A549 (cell line): ENCODE data around the gene ABLIM1. TPM values are rescaled to one million over a fixed set of nuclear protein-coding genes. Genes with fewer than 3 reads are reported as not detected.

ENCODE experiments used
- ATAC-seq, 2 experiments: fragments of 200-7000 bp in 1 of 2; fragments of >200 bp in 1 of 2; cut with Nextera tagmentation in 1 of 2; cut with Tn5 transposase in 1 of 2; 3 replicates each; pipeline versions ENCODE4 v1.8.0 to v1.9.1; 2018 to 2020; ENCODE audit warnings: mild to moderate bottlenecking in 1 of 2, moderate library complexity in 1 of 2
- CTCF ChIA-PET: fragments of 300-600 bp; sonication (Branson Sonifier 250); formaldehyde crosslinking; extraction: SDS; loops from one replicate; lab custom pipeline; 2021; ENCODE audit warnings: antibody characterized with exemption, inconsistent platforms; lab: Yijun Ruan, JAX
- POLR2A ChIA-PET: fragments of 350-600 bp; formaldehyde crosslinking; extraction: SDS; loops from one replicate; lab custom pipeline; 2021; ENCODE audit warnings: antibody characterized with exemption, inconsistent platforms; lab: Yijun Ruan, JAX
- DNase-seq, 2 experiments: peaks; one replicate each; pipeline versions ENCODE4 v3.0.0 to v3.0.0-alpha.2; 2011 to 2016; ENCODE audit warnings: low read depth in 1 of 2, low spot score in 1 of 2
- FAIRE-seq: peaks from 2 replicates; lab custom pipeline; 2011; peaks lifted over from hg19 to GRCh38; lab: Jason Lieb, UNC
- H3K27ac ChIP-seq, 2 experiments: fragments of >200 bp; sonication (Bioruptor Twin); formaldehyde crosslinking; 3 replicates each; pipeline ENCODE4 v1.5.1; 2016 to 2017
- H3K4me1 ChIP-seq: fragments of >200 bp; sonication (Bioruptor Twin); formaldehyde crosslinking; 3 replicates; pipeline ENCODE4 v1.6.1; 2016
- H3K4me2 ChIP-seq: fragments of >200 bp; sonication (Bioruptor Twin); formaldehyde crosslinking; 3 replicates; pipeline ENCODE4 v1.6.1; 2016
- H3K4me3 ChIP-seq: fragments of >200 bp; sonication (Bioruptor Twin); formaldehyde crosslinking; 3 replicates; pipeline ENCODE4 v1.5.1; 2016
- H3K9me3 ChIP-seq: fragments of >200 bp; sonication (Bioruptor Twin); formaldehyde crosslinking; 3 replicates; pipeline ENCODE4 v1.6.1; 2016
- BCL3 ChIP-seq: fragments of >200 bp; sonication (Bioruptor Twin); formaldehyde crosslinking; IDR thresholded peaks from 3 replicates; pipeline ENCODE4 v1.6.1; 2016
- CEBPB ChIP-seq, 2 experiments: fragments of >200 bp in 1 of 2; sonication (Bioruptor Twin) in 1 of 2; formaldehyde crosslinking in 1 of 2; IDR thresholded peaks; 2 replicates each; pipeline ENCODE4 v1.6.1; 2012 to 2016
- CHD2 ChIP-seq: fragments of 150-350 bp; IDR thresholded peaks from 2 replicates; pipeline ENCODE4 v1.6.1; 2014; ENCODE audit warnings: low read length; ENCODE audit not compliant: partially characterized antibody
- CHD4 ChIP-seq: fragments of 200-600 bp; sonication (generic); IDR thresholded peaks from 2 replicates; pipeline ENCODE4 v1.6.1; 2016; ENCODE audit warnings: antibody characterized with exemption, mild to moderate bottlenecking, borderline replicate concordance
- CTCF ChIP-seq: fragments of >200 bp; sonication (Bioruptor Twin); formaldehyde crosslinking; IDR thresholded peaks from 3 replicates; pipeline ENCODE4 v1.5.1; 2016
- HDAC2 ChIP-seq: fragments of 200-600 bp; sonication (generic); IDR thresholded peaks from 2 replicates; pipeline ENCODE4 v1.6.1; 2016
- NPAS2 ChIP-seq: fragments of 250-450 bp; sonication (Bioruptor Pico); IDR thresholded peaks from 2 replicates; pipeline ENCODE4 v1.8.0; 2022; ENCODE audit warnings: mild to moderate bottlenecking, moderate library complexity, borderline replicate concordance
- PBX3 ChIP-seq: IDR thresholded peaks from 2 replicates; pipeline ENCODE4 v1.6.1; 2012
- POLR2AphosphoS2 ChIP-seq: conservative IDR thresholded peaks from 2 replicates; pipeline ENCODE4 v1.6.1; 2012; ENCODE audit warnings: low read length, improper control_type of control experiment, inconsistent platforms
- RARB ChIP-seq: fragments of 250-450 bp; sonication (Bioruptor Pico); IDR thresholded peaks from 2 replicates; pipeline ENCODE4 v1.8.0; 2021; ENCODE audit warnings: mild to moderate bottlenecking, moderate library complexity
- RFX5 ChIP-seq: fragments of 450-650 bp; IDR thresholded peaks from 2 replicates; pipeline ENCODE4 v1.7.1; 2014; ENCODE audit warnings: antibody characterized with exemption, mild to moderate bottlenecking, moderate library complexity
- TFCP2L1 ChIP-seq: fragments of 250-450 bp; sonication (Bioruptor Pico); IDR thresholded peaks from 2 replicates; pipeline ENCODE4 v1.5.0; 2021; ENCODE audit warnings: mild to moderate bottlenecking
- TP53 ChIP-seq: fragments of 250-450 bp; sonication (Bioruptor Pico); IDR thresholded peaks from 2 replicates; pipeline ENCODE4 v1.5.0; 2021; ENCODE audit warnings: mild to moderate bottlenecking, moderate library complexity
- WGBS: methylation state at CpG from one replicate; pipeline ENCODE4 v1.1.6; 2017; ENCODE audit errors: missing lambda C conversion rate; 5-methylcytosine and 5-hydroxymethylcytosine counted together
- polyA plus RNA-seq, 4 experiments: library from polyadenylated mRNA; depleted of rRNA in 3 of 4; stranded (reverse); fragments of >200 nt; fragmentation: RNase III in 1 of 4; extraction: RNeasy Plus Mini Kit Qiagen cat#74134 plus additional on column Dnase treatment in 1 of 4; gene quantifications; 2 replicates in 3 of 4; 3 replicates in 1 of 4; pipeline ENCODE4 v1.2.3, GENCODE V29; 2011 to 2017
- TF ChIP-seq, protein P1 (sequence below): IDR thresholded peaks from 2 replicates; pipeline ENCODE4 v1.6.1; 2012; ENCODE audit warnings: low read depth, borderline replicate concordance
- TF ChIP-seq, protein P2 (sequence below): fragments of 450-650 bp; IDR thresholded peaks from 2 replicates; pipeline ENCODE4 v1.6.1; 2014; ENCODE audit warnings: antibody characterized with exemption
- TF ChIP-seq, protein P3 (sequence below): IDR thresholded peaks from 2 replicates; pipeline ENCODE4 v1.6.1; 2012

The ABLIM1 gene
- polyA plus RNA-seq, 2 of the 4 experiments (the other 2 are of a cell fraction) = 21.4 to 70.2 TPM

DNA sequence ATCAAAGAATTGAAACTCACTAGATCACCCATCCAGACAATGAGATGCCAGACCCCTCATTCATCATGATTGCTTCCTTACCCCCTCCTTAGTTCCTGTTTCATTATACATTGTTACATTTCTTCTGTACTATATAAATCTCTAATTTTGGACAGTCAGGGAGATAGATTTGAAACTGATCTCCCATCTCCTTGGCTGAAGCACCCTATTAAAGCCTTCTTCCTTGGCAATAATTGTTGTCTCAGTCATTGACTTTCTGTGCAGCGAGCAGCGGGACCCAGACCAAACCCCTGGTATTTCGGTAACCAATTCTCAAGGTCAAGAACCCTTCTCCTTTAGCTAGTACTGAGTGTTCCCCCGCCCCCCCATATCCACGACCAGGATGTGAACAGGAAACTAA, 100.2 kb downstream of the ABLIM1 start (continued):
- TF ChIP-seq PBX3 = no peak
- TF ChIP-seq CHD4 = no peak
- no peak for TF ChIP-seq CTCF
- TF ChIP-seq, protein P1, sequence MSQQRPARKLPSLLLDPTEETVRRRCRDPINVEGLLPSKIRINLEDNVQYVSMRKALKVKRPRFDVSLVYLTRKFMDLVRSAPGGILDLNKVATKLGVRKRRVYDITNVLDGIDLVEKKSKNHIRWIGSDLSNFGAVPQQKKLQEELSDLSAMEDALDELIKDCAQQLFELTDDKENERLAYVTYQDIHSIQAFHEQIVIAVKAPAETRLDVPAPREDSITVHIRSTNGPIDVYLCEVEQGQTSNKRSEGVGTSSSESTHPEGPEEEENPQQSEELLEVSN = no peak
- TF ChIP-seq TP53 (CRISPR knock-in tag) = no peak
- TF ChIP-seq, all 56 proteins: peak for 0

DNA sequence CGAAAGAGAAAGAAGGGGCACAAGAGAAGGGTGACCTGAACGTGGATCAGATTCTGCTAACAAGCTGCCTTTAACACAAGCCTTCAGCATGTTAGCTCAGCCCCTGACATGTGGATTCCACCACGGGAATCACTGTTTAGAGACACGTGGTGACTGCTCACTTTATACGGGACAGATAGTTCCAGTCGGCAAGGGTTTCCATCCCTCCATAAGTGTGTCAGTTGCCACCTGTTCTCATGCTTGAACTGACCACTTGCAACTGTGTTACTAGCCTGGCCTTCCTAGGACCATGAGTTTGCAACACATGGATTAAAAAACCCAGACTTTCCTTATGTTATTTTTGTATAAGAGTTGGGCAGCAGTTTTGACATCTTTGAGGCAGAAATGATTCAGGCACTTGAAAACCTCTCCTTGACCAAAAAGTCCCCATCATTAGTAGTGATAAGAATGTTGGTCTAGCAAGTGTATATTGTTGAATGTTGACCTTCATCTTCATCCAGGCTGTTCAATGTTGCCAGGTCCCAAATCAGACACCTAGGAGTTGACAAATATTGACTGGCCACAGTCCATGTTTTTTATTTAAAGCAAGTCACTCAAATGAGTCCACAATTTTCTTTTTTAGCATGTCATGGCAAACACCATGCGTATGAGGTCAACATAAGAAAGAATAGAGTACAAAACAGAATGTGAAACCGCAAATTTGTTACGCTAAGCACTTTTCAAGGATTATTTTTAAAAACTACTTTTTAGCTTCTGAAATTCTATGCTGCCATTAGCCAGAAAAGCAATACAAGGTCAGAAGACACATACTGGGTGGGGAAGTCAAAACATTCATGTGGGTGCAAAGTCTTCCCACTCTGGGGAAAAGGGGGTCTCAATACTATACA, 101.6 kb downstream of the ABLIM1 start:
- DNase-seq (no peak), FAIRE-seq (no peak), ATAC-seq (no peak)
- no peak overlapping the region for H3K4me2 ChIP-seq
- H3K27ac ChIP-seq = no peak overlapping the region
- H3K9me3 ChIP-seq = peaks cover 8% of the 10 kb centered on the region; the same call in 2 of the 3 replicates
- H3K4me3 ChIP-seq = no peak overlapping the region
- TF ChIP-seq BCL3 (no peak), TFCP2L1 (CRISPR knock-in tag) (no peak)
- WGBS = 90% methylated on average over 9 of the region's 9 CpGs
- no peaks in the 10 kb centered on the region for H3K4me1 ChIP-seq
- ChIA-PET CTCF (interaction anchor here (0.6 to 1.5 kb wide), 6 partner anchors 13 to 265 kb away, joined by 3 to 4 read pairs (median 3); partner anchors contain the start of gene FHIP2A), POLR2A (no interaction called here)

DNA sequence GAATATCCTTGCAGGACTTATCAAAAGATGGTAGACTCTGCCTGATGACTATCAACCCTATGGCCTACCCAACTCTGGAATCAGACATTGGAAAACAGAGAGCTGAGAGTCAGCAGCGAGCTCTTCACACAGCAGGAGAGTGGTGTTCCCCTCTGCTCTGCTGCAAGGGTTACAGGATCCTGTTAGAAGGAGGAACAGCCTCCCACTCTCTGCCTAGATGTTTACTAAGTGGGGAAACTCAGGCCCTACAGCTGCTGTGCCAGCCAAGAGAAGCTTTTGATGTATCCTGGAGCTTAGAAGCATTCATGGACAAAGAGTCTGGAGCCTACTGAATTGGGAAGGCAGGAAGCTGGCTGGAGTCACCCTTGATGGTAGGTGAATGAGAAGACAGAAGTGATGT, 104.6 kb downstream of the ABLIM1 start:
- TF ChIP-seq, protein P2, sequence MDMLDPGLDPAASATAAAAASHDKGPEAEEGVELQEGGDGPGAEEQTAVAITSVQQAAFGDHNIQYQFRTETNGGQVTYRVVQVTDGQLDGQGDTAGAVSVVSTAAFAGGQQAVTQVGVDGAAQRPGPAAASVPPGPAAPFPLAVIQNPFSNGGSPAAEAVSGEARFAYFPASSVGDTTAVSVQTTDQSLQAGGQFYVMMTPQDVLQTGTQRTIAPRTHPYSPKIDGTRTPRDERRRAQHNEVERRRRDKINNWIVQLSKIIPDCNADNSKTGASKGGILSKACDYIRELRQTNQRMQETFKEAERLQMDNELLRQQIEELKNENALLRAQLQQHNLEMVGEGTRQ = no peak
- TF ChIP-seq POLR2AphosphoS2 (no peak), NPAS2 (CRISPR knock-in tag) (no peak)
- Histone ChIP-seq H3K4me1 (no peaks in the 10 kb centered on the region), H3K27ac (no peak overlapping the region), H3K4me3 (no peak overlapping the region), H3K4me2 (no peak overlapping the region), H3K9me3 (peaks cover 6% of the 10 kb centered on the region; the same call in 2 of the 3 replicates)
- CTCF ChIA-PET = interaction anchor here (0.8 to 11.3 kb wide), 14 partner anchors 9 to 323 kb away, joined by 3 to 122 read pairs (median 10); partner anchors contain the start of gene FHIP2A
- ATAC-seq (no peak), FAIRE-seq (no peak), DNase-seq (no peak)
- WGBS = 90% methylated on average over 1 of the region's 1 CpG
- POLR2A ChIA-PET = no interaction called here

- CTCF ChIA-PET = interaction anchor here (0.6 to 11.3 kb wide), 24 partner anchors 10 to 578 kb away, joined by 3 to 122 read pairs (median 4); partner anchors contain the start of genes ABLIM1 and FHIP2A
- FAIRE-seq = no peak
Observed at GRCh38 chr10:114552050-114552449, 106.0 kb downstream of the ABLIM1 start.

More at GRCh38 chr10:114552050-114552449, 106.0 kb downstream of the ABLIM1 start:
- H3K4me2 ChIP-seq = no peak overlapping the region
- H3K4me1 ChIP-seq = no peaks in the 10 kb centered on the region
- ATAC-seq (no peak), DNase-seq (no peak)
- WGBS = 84% methylated on average over 5 of the region's 5 CpGs
- POLR2A ChIA-PET = no interaction called here
- H3K9me3 ChIP-seq = no peaks in the 10 kb centered on the region
- TF ChIP-seq CTCF (no peak), RFX5 (no peak), CHD2 (no peak), HDAC2 (no peak), CEBPB (IDR thresholded peaks at IDR 0.05) (no peak), RARB (no peak)
- TF ChIP-seq, protein P3, sequence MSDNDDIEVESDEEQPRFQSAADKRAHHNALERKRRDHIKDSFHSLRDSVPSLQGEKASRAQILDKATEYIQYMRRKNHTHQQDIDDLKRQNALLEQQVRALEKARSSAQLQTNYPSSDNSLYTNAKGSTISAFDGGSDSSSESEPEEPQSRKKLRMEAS = no peak
- H3K27ac ChIP-seq = no peak overlapping the region
- no peak overlapping the region for H3K4me3 ChIP-seq
